GM12878 (cell line): ENCODE measurements around the gene NPM1.
"Not testable (repeated sequence)": the region's sequence is repeated elsewhere in the genome, so short reads cannot be mapped to it uniquely, and the experiment has no call there.

ENCODE experiments used
- BACH1 ChIP-seq: fragments of 450-650 bp; IDR thresholded peaks from 2 replicates; pipeline ENCODE4 v1.6.1; 2017; ENCODE audit warnings: mild to moderate bottlenecking, borderline replicate concordance
- E2F4 ChIP-seq: IDR thresholded peaks from 2 replicates; pipeline ENCODE4 v1.6.1; 2012; ENCODE audit warnings: low read depth, low read length, improper control_type of control experiment
- IRF4 ChIP-seq: IDR thresholded peaks from 2 replicates; pipeline ENCODE4 v1.6.1; 2011; ENCODE audit warnings: low read depth, low read length

- TF ChIP-seq BACH1, E2F4, IRF4: not testable (repeated sequence)
Measured at GRCh38 chr5:171398660-171399059, 11.0 kb downstream of the NPM1 start.
